Fibroblast of lung (primary cell): ENCODE measurements around the gene LRRC15.

Source experiments
- CTCF ChIP-seq, 2 donors: IDR thresholded peaks in 1 of 2; conservative IDR thresholded peaks in 1 of 2; 1 replicate in 1 of 2; 2 replicates in 1 of 2; pipeline ENCODE4 v1.5.1; 2011 to 2012; ENCODE audit warnings: low read length in 2 of 2, control low read depth in 1 of 2, inconsistent platforms in 1 of 2, low read depth in 1 of 2, mild to moderate bottlenecking in 1 of 2
- EZH2 ChIP-seq: IDR thresholded peaks from 2 replicates; pipeline ENCODE4 v1.5.1; 2012; ENCODE audit warnings: low read length, control low read depth, mild to moderate bottlenecking; ENCODE audit errors: missing control alignments

DNA sequence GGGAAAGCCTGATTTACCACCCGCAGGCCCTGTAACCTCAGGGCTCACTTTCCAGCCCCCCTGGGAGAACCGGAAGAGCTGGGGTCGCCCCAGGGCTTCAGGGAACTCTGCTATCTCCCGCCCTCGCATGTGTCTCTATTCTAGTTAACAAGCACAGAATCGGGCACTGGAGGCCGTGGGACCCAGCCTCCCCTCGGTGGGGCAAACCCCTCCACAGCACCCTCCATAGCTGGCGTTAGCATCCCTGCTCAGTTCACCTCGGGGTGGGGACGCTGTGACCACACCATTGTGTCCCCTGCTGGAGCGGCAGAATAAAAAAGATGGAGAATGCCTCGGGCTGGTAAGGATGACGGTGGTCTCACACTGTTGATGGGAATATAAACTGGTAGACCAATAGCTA lies 3.5 kb upstream of the LRRC15 start:
- TF ChIP-seq CTCF (conservative IDR thresholded peaks at IDR 0.05 in 1 of 2, IDR thresholded peaks at IDR 0.05 in 1 of 2; ENCODE audit: low read depth in 1 of 2, low read length in 2 of 2) (no peak), EZH2 (no peak)
